ENCODE measurements around the gene USP21.

Gene USP21

GRCh38 chr1:161196111-161196510 lies 36.8 kb downstream of the USP21 start:
- DNase-seq = no peak

GRCh38 chr1:161196521-161197451 lies 37.5 kb downstream of the USP21 start:
- no peak for DNase-seq

DNA sequence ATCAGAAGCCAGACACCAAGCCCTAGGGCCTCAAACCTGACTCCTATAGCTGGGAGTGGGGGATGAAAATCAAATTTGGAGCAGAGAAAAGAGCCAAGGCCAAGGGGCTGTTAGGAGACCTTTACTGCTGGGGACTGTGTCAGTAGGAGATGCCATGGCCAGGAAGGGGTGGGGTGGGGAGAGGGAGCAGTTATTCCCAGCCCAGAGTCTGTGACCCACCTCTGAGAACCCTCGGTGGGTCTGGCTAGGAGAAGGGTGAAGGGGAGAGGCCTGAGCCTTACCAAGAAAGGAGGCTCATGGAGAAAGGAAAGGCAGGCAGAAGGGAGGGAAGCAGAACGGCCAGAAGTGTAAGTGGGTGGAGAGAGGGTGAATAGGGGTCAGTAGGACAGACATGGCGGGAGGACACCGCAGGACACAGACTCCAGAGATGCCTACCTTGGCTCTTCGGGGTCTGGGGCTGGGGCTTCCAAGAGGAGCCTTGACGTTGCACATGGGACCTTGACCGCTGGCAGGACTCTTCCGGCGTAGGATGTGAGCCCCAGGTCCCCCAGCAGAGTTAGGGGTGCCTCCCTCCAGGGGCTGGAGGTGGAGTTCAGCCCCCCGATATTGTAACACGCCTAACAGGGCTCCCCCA lies 38.4 kb downstream of the USP21 start:
- DNase-seq = no peak

DNA sequence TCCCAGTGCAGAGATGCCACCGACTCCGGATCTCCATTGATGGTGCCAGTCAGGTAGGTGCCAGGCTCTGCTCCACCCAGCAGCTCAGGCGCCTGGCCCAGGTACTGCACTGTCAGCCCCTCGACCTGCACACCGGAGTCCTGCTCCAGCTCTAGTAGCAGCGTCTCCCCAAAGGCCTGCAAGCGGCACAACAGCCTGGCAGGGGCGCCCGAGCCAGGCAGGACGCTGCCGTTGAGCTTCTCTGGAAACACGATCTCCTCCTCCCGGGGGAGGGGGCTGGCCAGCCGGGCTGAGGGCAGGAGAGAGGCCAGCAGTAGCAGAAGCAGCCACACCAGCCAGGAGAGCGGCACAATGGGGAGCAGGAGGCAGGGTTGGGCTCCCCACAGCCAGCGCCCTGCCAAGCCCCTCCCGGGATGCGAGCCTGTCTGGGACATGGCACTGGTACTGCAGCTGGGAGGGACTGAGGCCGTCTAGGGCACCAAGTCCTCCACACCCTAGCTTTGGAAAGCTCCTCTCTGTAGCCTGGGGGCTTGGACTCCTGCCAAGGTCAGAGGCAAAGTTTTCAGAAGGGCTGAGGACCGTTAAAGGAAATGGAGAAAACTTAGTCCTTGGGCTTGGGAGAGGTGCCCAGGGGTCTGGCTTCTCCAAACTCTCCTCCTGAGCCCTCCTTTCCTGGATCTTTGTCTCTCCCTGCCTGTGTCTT lies 39.0 kb downstream of the USP21 start:
- no peak for DNase-seq

- no peak for DNase-seq
Observed at GRCh38 chr1:161198897-161199431, 39.7 kb downstream of the USP21 start, which contains the start of gene ADAMTS4. Gene ADAMTS4, minus strand, starts transcription at chr1:161199054. Its CDS starts 427 bp downstream, at chr1:161198627.

DNA sequence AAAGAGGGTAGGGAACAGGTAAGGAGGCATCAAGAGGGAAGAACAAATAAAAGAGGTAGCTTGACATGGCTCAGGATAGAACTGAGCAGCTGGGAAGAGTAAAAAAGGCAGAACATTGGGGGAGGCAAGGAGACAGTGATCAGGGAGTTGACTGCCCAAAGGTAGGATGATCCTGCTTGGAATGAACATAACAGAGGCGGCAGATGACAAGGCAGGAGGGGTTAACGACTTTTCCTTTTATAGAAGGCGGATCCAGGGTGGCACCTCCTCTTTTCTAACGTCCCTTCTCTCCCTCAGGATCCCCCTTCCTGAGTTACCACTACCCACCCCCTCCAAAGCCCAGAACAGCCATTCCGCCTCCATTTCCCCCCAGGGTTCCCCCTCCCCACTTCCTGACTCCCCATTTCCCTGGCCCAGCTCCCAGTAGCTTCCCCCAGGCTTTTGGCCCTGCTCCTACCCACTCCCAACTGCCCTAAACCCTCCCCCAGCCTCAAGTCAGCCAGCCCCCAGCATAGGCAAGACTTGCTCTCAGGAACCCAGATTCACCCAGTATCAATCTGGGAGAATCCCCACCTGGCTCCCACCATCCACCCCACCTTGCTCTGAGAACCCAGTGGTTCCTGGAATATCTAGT lies 40.3 kb downstream of the USP21 start:
- DNase-seq = no peak

GRCh38 chr1:161200421-161200991 lies 41.2 kb downstream of the USP21 start:
- DNase-seq = no peak

DNA sequence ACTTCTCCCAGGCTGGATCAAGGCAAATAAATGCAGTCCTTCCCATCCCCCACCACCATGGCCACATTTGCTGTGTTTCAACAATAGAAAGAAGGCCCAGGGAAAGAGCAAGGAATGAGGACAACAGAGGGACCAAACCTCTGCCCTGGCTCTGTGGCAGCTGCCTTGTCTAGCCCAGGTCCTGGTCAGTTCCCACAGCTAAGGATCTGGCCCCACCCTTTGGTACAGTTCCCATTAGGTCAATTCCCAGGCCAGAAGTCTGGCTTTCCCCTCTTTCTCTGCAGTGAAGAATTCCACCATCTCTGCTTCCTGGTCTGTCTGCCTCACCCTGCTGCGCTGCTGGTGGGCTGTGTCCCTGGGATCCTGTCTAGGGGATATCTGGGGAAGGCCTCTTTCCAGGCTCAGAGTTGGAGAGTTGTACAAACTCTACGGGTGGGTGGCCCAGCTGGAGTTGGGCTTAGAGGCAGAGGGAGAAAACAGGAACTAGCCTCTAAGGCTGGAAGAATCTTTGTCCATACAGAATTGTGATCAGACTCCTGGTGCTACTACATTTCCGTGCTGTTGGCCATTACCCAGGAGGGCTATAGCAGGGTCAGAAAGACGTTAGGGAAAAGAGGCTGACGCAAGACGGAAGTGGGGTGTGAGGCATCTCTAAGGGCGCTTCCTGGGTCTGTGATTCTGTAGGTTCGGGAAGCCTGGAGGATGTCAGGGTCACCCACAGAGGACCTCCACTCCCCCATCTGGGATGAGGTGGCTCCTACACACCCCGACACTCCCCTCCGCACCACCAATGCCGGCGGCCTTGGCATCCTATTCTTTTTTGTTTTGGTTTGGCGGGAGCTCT lies 41.9 kb downstream of the USP21 start:
- DNase-seq = no peak

- DNase-seq = peak; percentile 92
Observed at GRCh38 chr1:161201836-161202712, 42.8 kb downstream of the USP21 start, which contains the start of gene NDUFS2. Gene NDUFS2, plus strand, starts transcription at chr1:161202367. Its CDS starts 19 bp downstream, at chr1:161202386.

DNA sequence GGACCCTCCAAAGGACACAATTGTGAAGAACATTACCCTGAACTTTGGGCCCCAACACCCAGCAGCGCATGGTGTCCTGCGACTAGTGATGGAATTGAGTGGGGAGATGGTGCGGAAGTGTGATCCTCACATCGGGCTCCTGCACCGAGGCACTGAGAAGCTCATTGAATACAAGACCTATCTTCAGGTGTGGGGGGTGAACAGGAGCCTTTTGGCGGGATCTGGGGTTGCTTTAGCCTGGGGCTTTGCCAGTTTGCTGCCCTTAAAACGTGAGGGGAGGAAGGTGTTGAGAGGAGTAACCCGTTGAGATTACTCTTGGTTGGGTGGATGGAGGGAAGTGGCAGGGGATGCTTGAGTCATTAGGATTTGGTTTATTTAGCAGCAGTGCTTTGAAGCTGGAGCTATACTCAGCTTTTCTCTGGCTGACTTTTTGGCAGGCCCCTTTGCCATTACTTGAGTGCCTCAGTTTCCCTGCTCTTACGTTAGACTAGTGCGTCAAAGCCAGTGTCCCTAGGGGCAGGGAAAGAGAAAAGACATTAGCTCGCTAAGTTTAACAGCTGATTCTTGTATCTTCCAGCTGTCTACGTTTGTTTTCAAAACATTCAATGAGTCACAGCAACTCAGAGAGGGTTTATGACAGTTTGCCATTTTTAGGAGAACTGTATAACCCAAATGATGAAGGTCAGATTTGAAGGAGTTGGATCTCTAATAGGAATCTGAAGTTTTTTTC lies 47.3 kb downstream of the USP21 start:
- no peak for DNase-seq

GRCh38 chr1:161207173-161207572 lies 47.9 kb downstream of the USP21 start:
- DNase-seq = no peak

DNA sequence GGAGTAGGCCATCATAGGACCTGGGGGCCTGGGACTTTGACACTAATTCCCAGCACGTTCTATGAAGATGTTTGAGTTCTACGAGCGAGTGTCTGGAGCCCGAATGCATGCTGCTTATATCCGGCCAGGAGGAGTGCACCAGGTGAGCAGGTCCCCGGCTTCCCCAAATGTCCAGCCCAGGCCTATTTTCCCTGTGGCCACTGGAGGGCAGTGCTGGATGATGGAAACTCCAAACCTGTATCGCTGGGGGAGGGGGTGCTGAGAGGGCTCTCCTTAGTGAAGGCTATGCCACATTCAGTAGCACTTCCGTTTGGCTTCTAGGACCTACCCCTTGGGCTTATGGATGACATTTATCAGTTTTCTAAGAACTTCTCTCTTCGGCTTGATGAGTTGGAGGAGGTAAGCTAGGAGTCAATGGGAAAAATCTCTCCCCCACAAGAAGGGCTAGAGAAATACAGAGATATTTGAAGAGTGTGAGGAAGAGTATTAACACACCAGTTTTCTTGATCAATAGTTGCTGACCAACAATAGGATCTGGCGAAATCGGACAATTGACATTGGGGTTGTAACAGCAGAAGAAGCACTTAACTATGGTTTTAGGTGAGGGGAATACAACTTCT lies 50.6 kb downstream of the USP21 start:
- DNase-seq = no peak

DNA sequence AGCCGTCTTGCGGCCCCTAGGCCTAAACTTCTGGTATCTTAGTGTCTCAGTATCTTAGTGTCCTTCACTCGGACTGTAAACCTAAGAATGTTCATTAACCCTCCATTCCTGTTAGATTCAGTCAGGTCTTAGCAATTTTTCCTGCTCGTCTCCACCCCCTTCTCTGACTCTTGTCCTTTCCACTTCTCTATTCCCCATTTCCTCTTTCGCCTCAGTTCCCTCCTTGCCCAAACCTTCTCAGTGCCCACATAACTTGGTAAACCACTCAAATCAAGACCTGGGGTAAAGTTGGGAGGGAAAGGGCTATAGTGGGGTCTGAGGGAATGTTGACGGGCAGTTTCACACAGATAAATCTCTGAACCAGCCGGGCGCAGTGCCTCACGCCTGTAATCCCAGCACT lies 55.1 kb downstream of the USP21 start:
- no peak for DNase-seq

GRCh38 chr1:161215076-161215475 lies 55.8 kb downstream of the USP21 start, which contains the start of gene FCER1G:
Gene FCER1G, plus strand, starts transcription at chr1:161215295. Its CDS starts 27 bp downstream, at chr1:161215322.
- no peak for DNase-seq
